Neural progenitor cell (in vitro differentiated cells): ENCODE results near the gene GRID1.

Experiments used
- EZH2 ChIP-seq: fragments of 200-600 bp; sonication (generic); IDR thresholded peaks from 2 replicates; pipeline ENCODE4 v1.6.1; 2017; ENCODE audit warnings: antibody characterized with exemption, mild to moderate bottlenecking, moderate library complexity
- TF ChIP-seq, protein P1 (sequence below): fragments of 200-600 bp; sonication (generic); IDR thresholded peaks from 2 replicates; pipeline ENCODE4 v1.5.1; 2017; ENCODE audit warnings: antibody characterized with exemption, mild to moderate bottlenecking

DNA sequence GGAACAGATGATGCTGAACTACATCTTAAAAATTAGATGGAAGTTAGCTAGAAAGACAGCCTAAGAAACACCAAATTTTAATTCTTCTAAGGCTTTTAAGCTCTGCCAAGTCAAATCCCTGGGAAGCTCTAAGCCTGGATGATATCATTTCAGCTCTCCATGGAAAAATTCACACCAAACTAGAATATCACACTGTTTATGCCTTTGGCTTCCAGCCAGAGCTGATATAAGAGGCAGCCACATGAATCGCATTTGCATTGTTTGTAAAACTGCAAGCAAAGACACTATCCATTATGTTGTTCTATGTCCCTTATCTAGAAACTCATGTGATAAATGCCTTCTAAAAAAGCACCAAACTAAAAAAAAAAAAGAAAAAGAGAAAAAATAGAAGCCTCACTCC is 430.4 kb downstream of the GRID1 start:
- no peak for TF ChIP-seq EZH2
- TF ChIP-seq, protein P1, sequence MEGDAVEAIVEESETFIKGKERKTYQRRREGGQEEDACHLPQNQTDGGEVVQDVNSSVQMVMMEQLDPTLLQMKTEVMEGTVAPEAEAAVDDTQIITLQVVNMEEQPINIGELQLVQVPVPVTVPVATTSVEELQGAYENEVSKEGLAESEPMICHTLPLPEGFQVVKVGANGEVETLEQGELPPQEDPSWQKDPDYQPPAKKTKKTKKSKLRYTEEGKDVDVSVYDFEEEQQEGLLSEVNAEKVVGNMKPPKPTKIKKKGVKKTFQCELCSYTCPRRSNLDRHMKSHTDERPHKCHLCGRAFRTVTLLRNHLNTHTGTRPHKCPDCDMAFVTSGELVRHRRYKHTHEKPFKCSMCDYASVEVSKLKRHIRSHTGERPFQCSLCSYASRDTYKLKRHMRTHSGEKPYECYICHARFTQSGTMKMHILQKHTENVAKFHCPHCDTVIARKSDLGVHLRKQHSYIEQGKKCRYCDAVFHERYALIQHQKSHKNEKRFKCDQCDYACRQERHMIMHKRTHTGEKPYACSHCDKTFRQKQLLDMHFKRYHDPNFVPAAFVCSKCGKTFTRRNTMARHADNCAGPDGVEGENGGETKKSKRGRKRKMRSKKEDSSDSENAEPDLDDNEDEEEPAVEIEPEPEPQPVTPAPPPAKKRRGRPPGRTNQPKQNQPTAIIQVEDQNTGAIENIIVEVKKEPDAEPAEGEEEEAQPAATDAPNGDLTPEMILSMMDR = no peak
